HG02884 (cell line): Measurements from ENCODE around the gene SCYL2.
A peak's percentile ranks its signal among the peaks of the same experiment; 100 is the strongest.
"Not testable (repeated sequence)": the region's sequence is repeated elsewhere in the genome, so short reads cannot be mapped to it uniquely, and the experiment has no call there.

Experiments used
- ATAC-seq: cut with Tn5 transposase; IDR thresholded peaks from one replicate; pipeline ENCODE4 v1.9.1; 2021; ENCODE audit warnings: mild to moderate bottlenecking, moderate library complexity; ENCODE audit not compliant: unreplicated experiment

SCYL2 gene

DNA sequence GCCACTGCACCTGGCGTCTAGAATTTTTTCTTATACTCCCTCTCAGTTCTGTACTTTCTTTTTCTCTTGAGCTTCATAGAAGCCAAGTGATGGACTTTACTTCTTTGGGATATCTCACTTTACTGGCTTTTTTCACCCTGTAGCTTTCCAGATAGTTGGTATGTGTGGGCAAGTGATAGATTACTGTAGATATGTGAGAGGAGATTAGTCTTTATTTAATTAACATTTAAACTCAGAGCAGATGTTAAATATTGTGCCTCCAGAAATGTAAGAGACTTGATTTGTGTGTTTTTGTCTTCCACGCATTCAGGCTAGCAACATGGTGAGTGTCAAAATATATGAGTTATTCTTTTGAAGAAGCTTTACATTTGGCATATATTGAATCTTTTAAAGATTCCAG, 50.4 kb downstream of the SCYL2 start:
- no peak for ATAC-seq

DNA sequence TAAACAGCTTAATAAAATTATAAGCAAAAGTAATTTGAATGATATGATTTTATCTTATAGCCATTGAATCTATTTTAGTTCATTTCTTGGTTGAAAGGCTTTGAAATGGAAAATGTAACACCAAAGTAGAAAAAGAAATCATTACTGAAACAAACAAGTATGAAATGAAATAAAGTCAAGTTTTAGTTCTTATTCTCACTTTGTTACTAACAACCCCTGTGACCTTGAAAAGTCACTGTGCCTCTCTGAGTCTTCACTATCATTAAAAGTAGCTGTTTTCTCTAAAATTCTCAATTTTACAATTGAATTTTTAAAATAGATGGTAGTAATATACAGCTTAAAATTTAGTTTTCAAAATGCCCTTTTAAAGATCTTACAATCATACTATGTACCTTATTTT, 57.5 kb downstream of the SCYL2 start:
- no peak for ATAC-seq

DNA sequence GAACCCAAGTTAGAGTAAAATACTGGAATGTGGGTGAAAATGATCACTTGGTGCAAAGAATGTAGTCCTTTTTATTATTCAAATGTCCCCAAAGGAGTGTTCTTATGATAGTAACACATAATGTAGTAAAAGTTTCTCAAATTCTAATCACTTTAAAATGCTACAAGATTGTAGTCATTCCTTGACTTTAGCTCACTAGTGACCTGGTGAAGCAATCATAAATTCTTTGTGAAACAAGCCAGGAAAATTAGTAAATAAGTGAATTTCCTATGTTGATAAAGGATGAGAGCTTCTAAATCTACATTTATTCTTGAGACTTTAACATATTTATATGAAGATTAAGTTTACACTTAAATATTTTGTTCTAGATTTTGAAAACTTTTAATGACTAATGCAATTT, 59.2 kb downstream of the SCYL2 start:
- ATAC-seq, result no peak

DNA sequence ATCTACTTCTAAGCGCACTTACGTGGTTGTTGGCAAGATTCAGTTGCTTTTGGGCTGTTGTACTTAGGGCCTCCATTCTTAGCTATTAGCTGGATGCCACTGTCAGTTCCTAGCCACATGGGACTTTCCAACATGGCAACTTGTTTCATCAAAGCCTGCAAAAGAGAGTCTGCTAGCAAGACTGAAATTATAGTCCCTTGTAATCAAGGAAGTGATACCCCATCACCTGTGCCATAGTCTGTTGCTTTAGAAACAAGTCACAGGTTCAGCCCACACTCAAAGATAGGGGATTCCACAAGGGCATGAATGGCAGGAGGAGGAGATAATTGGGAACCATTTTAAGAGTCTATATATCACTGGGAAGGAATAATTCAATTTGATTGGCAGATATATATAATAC, 62.8 kb downstream of the SCYL2 start:
- peak; percentile 95 for ATAC-seq

DNA sequence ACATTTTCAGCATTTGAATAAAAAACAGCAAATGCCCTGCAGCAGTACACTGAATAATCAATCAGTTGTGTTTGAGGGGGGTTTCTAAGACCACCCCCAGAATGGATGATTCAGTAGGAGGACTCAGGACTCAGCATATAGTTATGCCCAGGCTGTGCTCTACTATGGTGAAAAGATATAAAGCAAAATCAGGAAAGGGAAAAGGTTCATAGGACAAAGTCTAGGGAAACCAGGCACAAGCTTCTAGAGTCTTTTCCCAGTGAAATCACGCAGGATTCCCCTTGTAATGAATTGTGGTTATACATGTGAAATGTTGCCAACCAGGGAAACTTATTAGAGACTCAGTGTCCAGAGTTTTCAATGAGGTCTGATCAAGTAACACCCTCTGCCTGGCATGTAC, 64.9 kb downstream of the SCYL2 start:
- no peak for ATAC-seq

DNA sequence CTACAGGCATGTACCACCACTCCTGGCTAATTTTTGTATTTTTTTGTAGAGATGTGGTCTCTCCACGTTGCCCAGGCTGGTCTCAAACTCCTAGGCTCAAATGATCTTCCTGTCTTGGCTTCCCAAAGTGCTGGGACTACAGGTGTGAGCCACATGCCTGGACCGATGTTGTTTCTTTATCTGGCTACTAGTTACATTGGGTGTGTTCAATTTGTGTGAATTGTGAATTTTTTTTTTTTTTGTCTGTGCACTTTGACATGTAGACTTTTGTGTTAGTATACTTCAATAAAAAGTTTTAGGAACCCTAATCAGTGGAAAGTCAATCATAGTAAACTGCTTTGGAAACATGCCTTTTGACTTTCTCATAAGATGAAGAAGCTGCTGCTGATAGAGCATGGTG, 65.9 kb downstream of the SCYL2 start:
- ATAC-seq, result no peak

DNA sequence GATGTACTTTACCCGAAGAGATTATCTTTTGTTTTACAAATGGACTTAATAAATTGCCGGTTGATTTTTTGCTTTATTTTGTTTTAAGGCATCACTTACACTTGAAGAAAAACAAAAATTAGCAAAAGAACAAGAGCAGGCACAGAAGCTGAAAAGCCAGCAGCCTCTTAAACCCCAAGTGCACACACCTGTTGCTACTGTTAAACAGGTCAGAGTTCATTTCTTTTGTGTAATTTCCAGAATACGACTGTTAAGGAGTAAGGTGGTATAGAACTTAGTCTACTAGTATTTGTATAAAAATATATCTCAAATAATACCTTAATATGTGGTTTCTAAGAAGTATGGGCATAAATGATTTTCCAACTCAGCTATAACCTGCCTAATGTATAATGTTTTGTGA, 70.3 kb downstream of the SCYL2 start:
- ATAC-seq, result no peak

DNA sequence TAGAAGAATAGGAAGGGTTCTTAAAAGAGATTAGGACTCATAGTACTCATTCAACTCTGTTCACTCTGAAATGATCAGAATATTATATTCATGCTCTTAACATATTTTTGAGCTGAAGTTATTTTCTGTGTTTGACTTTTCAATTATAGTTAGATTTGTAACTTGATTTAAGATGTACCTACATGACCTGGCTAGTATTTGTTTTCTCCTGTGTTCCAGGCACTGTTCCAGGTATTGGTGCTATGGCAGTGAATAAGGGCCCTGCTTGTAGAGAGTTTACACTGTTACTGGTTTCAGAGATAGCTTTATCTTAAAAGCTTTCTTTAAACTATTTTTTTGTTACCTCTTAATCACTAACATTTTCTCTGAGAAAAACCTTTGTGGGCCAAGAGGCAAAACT, 70.8 kb downstream of the SCYL2 start:
- ATAC-seq, result no peak

DNA sequence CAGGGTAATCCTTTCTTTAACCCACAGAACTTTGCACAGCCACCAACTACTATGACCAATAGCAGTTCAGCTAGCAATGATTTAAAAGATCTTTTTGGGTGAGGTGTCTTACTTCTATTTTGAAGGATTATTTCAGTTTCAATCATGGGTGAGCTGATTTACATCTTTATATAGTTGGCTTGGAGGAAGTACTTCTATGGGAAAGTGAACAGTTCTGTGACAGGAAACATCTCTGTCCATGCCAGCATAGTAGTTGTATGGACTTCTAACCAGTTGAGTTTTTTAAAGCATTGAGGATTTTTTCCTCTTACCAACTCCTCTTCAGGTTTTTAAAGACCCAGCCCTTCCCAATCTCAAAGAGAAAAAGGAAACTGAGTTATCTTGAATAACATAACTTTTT, 72.1 kb downstream of the SCYL2 start:
- no peak for ATAC-seq

DNA sequence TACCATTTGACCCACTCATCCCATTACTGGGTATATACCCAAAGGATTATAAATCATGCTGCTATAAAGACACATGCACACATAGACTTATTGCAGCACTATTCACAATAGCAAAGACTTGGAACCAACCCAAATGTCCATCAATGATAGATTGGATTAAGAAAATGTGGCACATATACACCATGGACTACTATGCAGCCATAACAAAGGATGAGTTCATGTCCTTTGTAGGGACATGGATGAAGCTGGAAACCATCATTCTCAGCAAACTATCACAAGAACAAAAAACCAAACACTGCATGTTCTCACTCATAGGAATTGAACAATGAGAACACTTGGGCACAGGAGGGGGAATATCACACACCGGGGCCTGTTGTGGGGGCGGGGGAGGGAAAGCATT, 75.9 kb downstream of the SCYL2 start:
- ATAC-seq, result not testable (repeated sequence)

DNA sequence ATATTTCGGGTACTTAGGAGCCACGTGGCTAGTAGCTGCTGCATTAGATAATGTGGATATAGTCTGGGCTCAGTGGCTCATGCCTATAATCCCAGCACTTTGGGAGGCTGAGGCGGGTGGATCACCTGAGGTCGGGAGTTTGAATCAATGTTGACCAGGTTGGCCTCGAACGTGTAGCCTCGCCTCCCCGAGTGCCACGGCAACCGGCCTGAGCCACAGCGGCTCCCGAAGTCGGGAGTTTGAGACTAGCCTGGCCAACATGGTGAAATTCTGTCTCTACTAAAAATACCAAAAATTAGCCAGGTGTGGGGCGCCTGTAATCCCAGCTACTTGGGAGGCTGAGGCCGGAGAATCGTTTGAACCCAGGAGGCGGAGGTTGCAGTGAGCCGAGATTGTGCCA, 77.4 kb downstream of the SCYL2 start:
- ATAC-seq, result not testable (repeated sequence)

DNA sequence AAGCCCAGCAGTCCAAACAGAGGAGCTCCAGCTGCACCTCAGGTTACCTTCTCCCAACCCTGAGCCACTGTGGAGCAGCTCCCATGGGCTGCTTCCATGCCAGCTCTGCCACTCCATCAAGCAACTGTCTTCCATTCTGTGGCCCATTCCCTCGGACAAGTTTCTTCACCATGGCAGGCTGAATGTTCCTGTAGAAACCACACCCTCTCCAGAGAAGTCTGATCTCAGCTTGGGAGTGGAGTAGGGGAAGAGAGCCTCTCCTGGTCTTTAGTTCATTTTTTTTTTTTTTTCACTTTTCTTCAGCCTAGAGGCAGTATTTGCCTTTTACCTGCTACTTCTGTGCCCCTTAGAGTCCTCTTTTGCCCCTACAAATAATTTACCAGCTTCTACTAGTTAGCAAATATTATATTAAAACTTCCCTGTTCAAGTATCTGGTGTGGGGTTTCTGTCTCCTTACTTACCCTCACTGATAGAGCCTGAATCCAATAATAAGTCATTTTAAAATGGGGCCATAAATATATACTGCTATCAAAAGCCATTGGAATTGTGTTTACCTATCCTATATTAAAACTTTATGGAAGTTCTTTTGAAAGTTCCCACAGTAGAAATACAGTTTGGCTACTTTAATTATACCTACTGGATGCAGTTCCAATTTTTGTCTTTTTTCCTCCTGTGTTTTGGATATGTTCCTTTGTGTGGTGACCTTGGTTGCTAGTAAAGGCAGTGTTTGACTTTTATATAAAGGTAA, 78.2 kb downstream of the SCYL2 start:
- no peak for ATAC-seq

DNA sequence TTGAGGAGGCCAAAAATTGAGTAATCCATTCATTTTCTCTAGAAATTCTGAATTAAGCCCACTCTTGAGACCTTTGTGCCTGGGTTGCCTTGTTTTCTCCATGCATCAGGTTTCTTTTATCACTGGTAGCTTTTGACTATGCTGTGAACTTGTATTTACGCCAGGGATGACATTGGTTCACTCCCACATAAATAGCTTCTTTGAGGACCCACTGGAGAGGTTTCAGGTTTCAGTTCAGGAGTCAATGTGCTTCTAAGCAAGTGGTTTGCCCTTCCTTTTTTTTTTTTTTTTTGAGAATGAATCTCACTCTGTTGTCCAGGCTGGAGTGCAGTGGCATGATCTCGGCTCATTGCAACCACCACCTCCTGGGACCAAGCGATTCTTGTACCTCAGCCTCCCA, 79.7 kb downstream of the SCYL2 start:
- no peak for ATAC-seq

DNA sequence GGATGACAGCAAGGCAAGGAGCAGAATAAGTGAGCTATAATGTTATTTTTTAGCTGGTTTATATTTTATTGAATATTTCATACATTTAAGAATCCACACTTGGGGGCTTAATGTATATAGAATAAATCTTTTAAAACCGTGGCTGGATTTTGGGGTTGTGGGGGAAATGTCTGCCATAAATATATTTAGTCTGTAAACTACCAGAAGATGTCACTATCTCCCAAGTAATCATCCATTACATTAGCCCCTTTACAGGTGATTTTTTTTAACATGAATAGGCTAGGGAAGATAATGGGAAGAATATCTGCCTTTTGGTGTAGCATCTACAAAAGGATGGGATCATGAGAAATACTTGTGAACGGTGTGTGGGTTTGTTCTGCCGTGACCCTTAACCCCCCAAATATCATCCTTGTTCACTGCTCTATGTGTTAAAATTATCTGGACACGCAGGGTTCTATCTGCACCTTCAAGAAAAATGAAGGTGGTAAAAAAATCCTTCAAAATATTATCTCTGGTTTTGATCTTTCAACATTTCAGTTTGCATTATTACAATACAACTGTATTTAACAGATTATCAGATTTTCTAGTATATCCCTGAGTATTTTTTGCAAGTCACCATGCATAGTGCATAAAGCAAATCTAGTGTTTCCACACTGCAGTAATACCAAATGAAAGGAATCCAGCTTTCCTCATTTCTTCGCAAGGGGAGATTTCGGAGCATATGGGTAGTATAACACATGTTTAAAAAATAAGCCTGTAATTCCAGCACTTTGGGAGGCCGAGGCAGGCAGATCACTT, 81.9 kb downstream of the SCYL2 start:
- no peak for ATAC-seq

DNA sequence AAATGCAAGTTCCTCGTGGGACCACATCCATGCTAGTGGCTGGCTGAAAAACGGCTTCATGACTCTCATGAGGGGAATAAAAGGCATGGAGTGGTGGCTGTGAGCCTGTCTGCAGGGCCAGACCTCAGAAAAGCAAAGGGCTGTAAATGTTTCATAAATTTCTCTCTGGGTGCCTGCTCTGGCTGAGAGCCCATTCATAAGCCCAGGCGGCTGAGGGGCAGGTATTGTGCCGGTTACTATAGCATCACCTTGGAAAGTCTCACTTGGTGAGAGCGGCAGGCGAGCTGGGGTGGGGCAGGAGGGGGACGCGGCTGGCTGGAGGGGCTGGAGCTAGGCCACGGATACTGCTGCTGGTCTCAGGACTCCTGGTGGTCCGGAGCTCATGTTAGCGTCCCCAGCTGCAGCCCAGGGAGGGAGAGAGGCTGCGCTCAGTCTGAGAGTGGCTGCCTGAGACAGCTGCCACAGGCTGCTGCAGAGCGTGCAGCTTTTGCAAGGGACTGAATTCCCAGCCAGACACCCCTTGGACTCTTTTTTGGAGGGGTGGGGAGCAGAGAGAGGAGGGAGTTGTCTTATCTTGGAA, 89.8 kb downstream of the SCYL2 start, which contains the start of gene SLC17A8:
Gene SLC17A8 (plus strand): TSS at position 431 of the 580 bp plus-strand sequence. CDS start 318 bp downstream, outside the sequence.
- no peak for ATAC-seq

DNA sequence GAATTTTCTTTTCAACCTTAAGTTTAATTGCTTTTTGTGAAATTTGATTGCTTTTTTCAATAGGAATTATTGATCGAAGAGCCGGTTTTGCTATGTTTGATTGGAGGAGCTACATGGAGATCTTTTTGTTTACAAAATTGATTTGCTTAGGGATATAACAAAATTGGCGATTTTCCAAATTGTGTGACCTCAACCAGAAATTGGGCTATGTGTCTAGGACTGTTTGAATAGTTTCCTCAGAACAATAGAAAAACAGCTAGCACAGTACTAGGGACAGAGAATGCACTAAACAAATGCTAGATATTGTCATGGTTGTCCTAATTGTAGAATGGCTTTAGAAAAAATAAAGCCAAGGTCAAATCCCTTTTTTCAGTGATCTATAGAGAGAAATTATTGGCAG, 92.3 kb downstream of the SCYL2 start:
- ATAC-seq, result no peak

DNA sequence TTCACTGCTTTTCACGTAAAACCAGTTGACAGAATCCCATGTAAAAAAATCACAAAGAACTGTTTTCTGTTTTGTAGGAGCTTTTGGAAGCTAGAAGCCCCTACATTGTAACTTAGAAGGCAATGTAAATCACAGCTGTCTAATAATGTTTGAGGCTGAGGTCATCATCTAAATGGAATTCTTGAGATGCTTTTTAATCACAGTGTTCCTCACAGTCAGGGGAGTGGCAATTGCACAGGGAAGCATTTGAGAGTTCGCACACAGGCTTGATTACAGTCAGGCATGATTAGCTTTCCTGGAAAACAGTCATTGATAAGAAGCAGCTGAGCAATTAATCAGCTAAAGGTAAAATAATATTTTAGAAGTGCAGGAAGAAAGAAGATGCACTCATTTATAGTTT, 92.8 kb downstream of the SCYL2 start:
- ATAC-seq, result no peak

DNA sequence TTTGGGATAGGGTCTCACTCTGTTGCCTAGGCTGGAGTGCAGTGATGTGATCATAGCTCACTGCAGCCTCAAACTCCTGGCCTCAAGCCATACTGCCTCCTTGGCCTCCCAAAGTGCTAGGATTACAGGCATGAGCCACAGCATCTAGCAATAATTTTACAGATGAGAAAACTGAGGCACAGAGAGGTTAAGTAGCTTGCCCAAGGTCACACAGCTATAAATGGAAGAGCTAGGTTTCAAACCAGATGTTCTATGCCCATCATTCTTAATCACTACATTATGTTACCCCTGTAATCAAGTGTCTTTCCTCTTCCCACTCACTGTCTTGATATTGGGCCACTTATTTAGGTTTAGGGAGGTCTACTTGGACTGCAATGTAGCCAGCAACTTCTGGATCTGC, 93.5 kb downstream of the SCYL2 start:
- no peak for ATAC-seq

DNA sequence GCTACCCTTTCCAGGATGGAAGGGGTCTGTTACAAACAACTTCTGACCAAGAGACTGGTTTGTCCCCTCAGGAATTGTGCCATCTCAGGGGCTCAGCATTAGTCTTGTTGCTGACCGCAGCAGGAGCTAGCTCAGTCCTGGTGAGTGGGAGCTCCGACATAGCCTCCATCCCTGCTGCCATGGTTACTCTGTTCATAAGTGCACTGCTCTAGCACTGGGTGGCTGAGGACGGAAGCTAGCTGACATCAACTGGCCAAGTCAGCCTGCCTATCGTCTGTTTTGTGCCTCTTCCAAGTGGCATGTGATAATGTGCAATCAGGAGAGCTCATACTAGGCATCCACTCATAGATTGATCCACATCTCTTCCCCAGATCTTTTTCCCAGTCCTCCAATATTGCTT, 97.3 kb downstream of the SCYL2 start:
- no peak for ATAC-seq

DNA sequence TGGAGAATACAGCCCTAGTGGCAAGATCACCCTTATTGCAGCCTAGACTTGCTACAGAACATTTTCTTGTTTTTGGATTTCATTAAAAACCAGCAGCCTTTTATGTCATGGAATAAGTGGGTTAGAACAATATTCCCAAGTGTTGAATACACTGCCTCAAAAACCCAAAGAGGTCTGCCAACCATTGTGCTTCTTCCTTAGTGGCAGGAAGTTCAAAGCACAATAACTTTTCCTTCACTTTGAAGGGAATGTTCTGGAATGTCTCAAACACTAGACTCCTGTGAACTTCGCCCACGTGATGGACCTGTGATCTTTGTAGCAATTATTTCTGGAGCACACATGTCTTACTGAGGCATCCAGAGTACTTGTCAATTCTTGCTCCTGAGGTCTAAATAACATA, 98.4 kb downstream of the SCYL2 start:
- ATAC-seq, result no peak

DNA sequence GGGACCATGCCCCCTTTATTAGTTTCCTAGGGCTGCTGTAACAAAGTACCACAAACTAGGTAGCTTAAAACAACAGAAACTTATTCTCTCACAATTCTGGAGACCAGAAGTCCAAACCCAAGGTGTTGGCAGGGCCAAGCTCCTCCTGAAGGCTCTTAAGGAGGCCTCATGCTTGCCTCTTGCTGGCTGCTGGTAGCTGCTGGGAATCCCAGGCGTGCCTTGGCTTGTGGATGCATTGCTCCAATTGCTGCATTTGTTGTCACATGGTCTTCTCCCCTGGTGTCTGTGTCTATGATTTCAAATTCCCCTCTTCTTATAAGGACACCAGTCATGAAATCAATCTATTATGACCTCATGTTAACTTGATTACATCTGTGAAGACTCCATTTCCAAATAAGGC, 101.1 kb downstream of the SCYL2 start:
- no peak for ATAC-seq

DNA sequence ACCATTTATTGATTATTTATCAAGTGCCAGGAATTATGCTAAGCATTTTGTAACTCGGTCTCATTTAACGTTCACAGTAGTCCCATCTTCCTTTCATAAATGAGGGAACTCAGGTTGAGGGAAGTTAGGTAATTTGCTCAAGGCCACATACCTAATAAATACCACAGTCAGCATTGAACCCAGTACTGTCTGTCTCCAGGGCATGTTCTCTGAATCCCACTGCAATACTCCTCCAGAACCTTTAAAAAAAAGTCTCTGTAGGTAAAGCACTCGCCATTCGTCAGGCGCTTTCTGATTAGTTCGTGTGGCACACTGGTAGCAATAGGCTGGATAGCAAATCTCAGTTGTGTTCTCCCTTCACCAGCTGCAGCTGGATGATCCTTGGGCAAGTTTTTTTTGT, 104.2 kb downstream of the SCYL2 start:
- no peak for ATAC-seq
